GM23338 (cell line): ENCODE measurements around the gene COX14. TPM values are rescaled to one million over a fixed set of nuclear protein-coding genes. Genes with fewer than 3 reads are reported as not detected.

Experiments used
- ATAC-seq: fragments of 200-7000 bp; cut with Tn5 transposase; 3 replicates; pipeline ENCODE4 v1.9.1; 2020
- DNase-seq: peaks from one replicate; pipeline ENCODE4 v3.0.0-alpha.2; 2015; ENCODE audit warnings: low spot score
- H2AFZ ChIP-seq: fragments of 200-600 bp; sonication (generic); 2 replicates; pipeline ENCODE4 v1.8.0; 2016; ENCODE audit warnings: antibody characterized with exemption, mild to moderate bottlenecking, moderate library complexity
- H3F3A ChIP-seq: fragments of 200-600 bp; sonication (generic); replicated peaks from 2 replicates; pipeline ENCODE4 v1.8.0; 2017; ENCODE audit warnings: antibody characterized with exemption, mixed run types, low read depth
- H3K27ac ChIP-seq: fragments of 200-600 bp; sonication (generic); 2 replicates; pipeline ENCODE4 v1.6.1; 2016; ENCODE audit warnings: low read depth
- H3K27me3 ChIP-seq: fragments of 200-600 bp; sonication (generic); 2 replicates; pipeline ENCODE4 v1.8.0; 2016; ENCODE audit warnings: mild to moderate bottlenecking, mixed run types, moderate library complexity; ENCODE audit not compliant: insufficient read depth
- H3K36me3 ChIP-seq: fragments of 200-600 bp; sonication (generic); 2 replicates; pipeline ENCODE4 v1.8.0; 2016; ENCODE audit warnings: mild to moderate bottlenecking; ENCODE audit not compliant: insufficient read depth
- H3K4me1 ChIP-seq: fragments of 200-600 bp; sonication (generic); 2 replicates; pipeline ENCODE4 v1.8.0; 2016; ENCODE audit warnings: mild to moderate bottlenecking, moderate library complexity; ENCODE audit not compliant: insufficient read depth
- H3K4me2 ChIP-seq: fragments of 200-600 bp; sonication (generic); 2 replicates; pipeline ENCODE4 v1.7.1; 2017; ENCODE audit warnings: mixed run types
- H3K4me3 ChIP-seq: fragments of 200-600 bp; sonication (generic); 2 replicates; pipeline ENCODE4 v1.6.1; 2016; ENCODE audit warnings: mixed run types
- H3K79me2 ChIP-seq: fragments of 200-600 bp; sonication (generic); replicated peaks from 2 replicates; pipeline ENCODE4 v1.8.0; 2017; ENCODE audit warnings: mild to moderate bottlenecking; ENCODE audit not compliant: insufficient read depth
- H3K9me2 ChIP-seq: fragments of 200-600 bp; sonication (generic); 2 replicates; pipeline ENCODE4 v1.8.0; 2017; ENCODE audit not compliant: insufficient read depth
- H4K20me1 ChIP-seq: fragments of 200-600 bp; sonication (generic); replicated peaks from 2 replicates; pipeline ENCODE4 v1.8.0; 2017; ENCODE audit warnings: mild to moderate bottlenecking; ENCODE audit not compliant: insufficient read depth
- H3K27ac Mint-ChIP-seq: 2 replicates; pipeline ENCODE4 v1.8.0; 2020; ENCODE audit warnings: inconsistent platforms, mild to moderate bottlenecking, moderate library complexity, mixed read lengths
- H3K27me3 Mint-ChIP-seq: 3 replicates; pipeline ENCODE4 v1.8.0; 2022; ENCODE audit warnings: low read depth, mild to moderate bottlenecking, moderate library complexity, mixed read lengths, inconsistent platforms; ENCODE audit not compliant: insufficient read depth, poor library complexity
- H3K36me3 Mint-ChIP-seq: 3 replicates; pipeline ENCODE4 v1.8.0; 2021; ENCODE audit warnings: low read depth, mild to moderate bottlenecking, inconsistent platforms, moderate library complexity, mixed read lengths
- H3K4me1 Mint-ChIP-seq: 3 replicates; pipeline ENCODE4 v1.8.0; 2020; ENCODE audit warnings: mild to moderate bottlenecking, inconsistent platforms, mixed read lengths
- H3K4me3 Mint-ChIP-seq: 3 replicates; pipeline ENCODE4 v1.8.0; 2021; ENCODE audit warnings: moderate library complexity, mild to moderate bottlenecking, inconsistent platforms, mixed read lengths
- H3K9me3 Mint-ChIP-seq: 3 replicates; pipeline ENCODE4 v1.8.0; 2020; ENCODE audit warnings: moderate library complexity, mild to moderate bottlenecking, inconsistent platforms, mixed read lengths
- CREB1 ChIP-seq: fragments of 250-450 bp; sonication (Bioruptor Pico); IDR thresholded peaks from 2 replicates; pipeline ENCODE4 v1.5.0; 2020; ENCODE audit warnings: low read depth, mild to moderate bottlenecking, moderate library complexity
- CTCF ChIP-seq, 2 experiments: fragments of 200-600 bp in 1 of 2; sonication (generic) in 1 of 2; conservative IDR thresholded peaks; 2 replicates each; pipeline versions ENCODE4 v1.5.1 to v1.6.1; 2016 to 2017; ENCODE audit warnings: antibody characterized with exemption in 2 of 2, low read depth in 2 of 2, mild to moderate bottlenecking in 2 of 2, moderate library complexity in 1 of 2
- ETS1 ChIP-seq: IDR thresholded peaks from 2 replicates; pipeline ENCODE4 v1.6.1; 2016; ENCODE audit warnings: antibody characterized with exemption
- EZH2 ChIP-seq: fragments of 200-600 bp; sonication (generic); IDR thresholded peaks from one replicate; pipeline ENCODE4 v1.8.0; 2017; ENCODE audit warnings: antibody characterized with exemption, mild to moderate bottlenecking, low read depth; ENCODE audit not compliant: unreplicated experiment
- EZH2phosphoT487 ChIP-seq: fragments of 200-600 bp; sonication (generic); IDR thresholded peaks from one replicate; pipeline ENCODE4 v1.8.1; 2018; ENCODE audit warnings: antibody characterized with exemption; ENCODE audit not compliant: unreplicated experiment
- JUNB ChIP-seq: IDR thresholded peaks from one replicate; pipeline ENCODE4 v1.6.1; 2016; ENCODE audit warnings: antibody characterized with exemption; ENCODE audit not compliant: unreplicated experiment
- NANOG ChIP-seq: IDR thresholded peaks from 2 replicates; pipeline ENCODE4 v1.6.1; 2016; ENCODE audit warnings: antibody characterized with exemption, borderline replicate concordance
- POLR2AphosphoS5 ChIP-seq: IDR thresholded peaks from 2 replicates; pipeline ENCODE4 v1.6.1; 2016; ENCODE audit warnings: antibody characterized with exemption, low read depth
- REST ChIP-seq: IDR thresholded peaks from one replicate; pipeline ENCODE4 v1.6.1; 2018; ENCODE audit warnings: antibody characterized with exemption; ENCODE audit not compliant: unreplicated experiment
- STAT1 ChIP-seq: IDR thresholded peaks from one replicate; pipeline ENCODE4 v1.6.1; 2016; ENCODE audit warnings: antibody characterized with exemption; ENCODE audit not compliant: unreplicated experiment
- ZNF114 ChIP-seq: fragments of 250-450 bp; sonication (Bioruptor Pico); IDR thresholded peaks from 2 replicates; pipeline ENCODE4 v1.5.0; 2020; ENCODE audit warnings: mild to moderate bottlenecking, moderate library complexity
- ZNF331 ChIP-seq: fragments of 250-450 bp; sonication (Bioruptor Pico); IDR thresholded peaks from 2 replicates; pipeline ENCODE4 v1.5.0; 2020; ENCODE audit warnings: low read depth, mild to moderate bottlenecking, moderate library complexity
- ZNF462 ChIP-seq: fragments of 250-450 bp; sonication (Bioruptor Pico); IDR thresholded peaks from 2 replicates; pipeline ENCODE4 v1.5.0; 2020; ENCODE audit warnings: mild to moderate bottlenecking, moderate library complexity
- polyA plus RNA-seq: library from polyadenylated mRNA; unstranded; fragments of >200 nt; fragmentation: Nextera tagmentation; extraction: Ambion mirVana; gene quantifications from 2 replicates; pipeline ENCODE4 v1.2.1, GENCODE V29; 2016
- total RNA-seq: library from RNA; depleted of rRNA; stranded (reverse); fragments of >200 nt; shearing (Covaris generic); gene quantifications from 2 replicates; pipeline ENCODE4 v1.2.3, GENCODE V29; 2014

The COX14 gene
- total and polyA plus RNA-seq, 2 experiments from 2014 or later: 43.7 to 73.5 TPM

GRCh38 chr12:50109319-50109718, 2.7 kb upstream of the COX14 start:
- H3K4me1 Mint-ChIP-seq: peaks cover 25% of the 10 kb centered on the region
- Histone ChIP-seq H3K36me3 (no peaks in the 10 kb centered on the region), H3F3A (peaks cover 16% of the 10 kb centered on the region), H4K20me1 (no peaks in the 10 kb centered on the region), H3K4me3 (no peak overlapping the region), H3K79me2 (peaks cover 16% of the 10 kb centered on the region), H3K4me2 (no peak overlapping the region), H3K4me1 (peaks cover 12% of the 10 kb centered on the region; the same call in 1 of the 2 replicates), H3K9me2 (no peaks in the 10 kb centered on the region), H2AFZ (no peak overlapping the region), H3K27ac (no peak overlapping the region), H3K27me3 (no peaks in the 10 kb centered on the region)
- H3K36me3 Mint-ChIP-seq: no peaks in the 10 kb centered on the region; the same call in 2 of the 3 replicates
- TF ChIP-seq ZNF462 (CRISPR knock-in tag): no peak
- TF ChIP-seq ZNF331 (CRISPR knock-in tag): no peak
- no peak for TF ChIP-seq REST
- TF ChIP-seq EZH2phosphoT487: no peak
- no peak for TF ChIP-seq JUNB
- no peak for TF ChIP-seq STAT1
- TF ChIP-seq EZH2: no peak
- TF ChIP-seq CTCF (conservative IDR thresholded peaks at IDR 0.05; ENCODE audit: low read depth in 2 of 2): no peak
- TF ChIP-seq NANOG: no peak
- TF ChIP-seq ZNF114: no peak
- no peak for TF ChIP-seq POLR2AphosphoS5
- TF ChIP-seq ETS1: no peak
- no peak for TF ChIP-seq CREB1 (CRISPR knock-in tag)
- H3K27ac Mint-ChIP-seq: no peak overlapping the region
- DNase-seq (no peak), ATAC-seq (no peak)
- peaks cover 9% of the 10 kb centered on the region for H3K27me3 Mint-ChIP-seq
- 0 out of 3 replicates have a peak, but pooled peaks cover under 1% of the 10 kb centered on the region for H3K9me3 Mint-ChIP-seq
- no peak overlapping the region for H3K4me3 Mint-ChIP-seq
